ENCODE results near the gene YIPF6.
"Not testable (repeated sequence)": the region's sequence is repeated elsewhere in the genome, so short reads cannot be mapped to it uniquely, and the experiment has no call there.

YIPF6 gene

GRCh38 chrX:68503836-68504636, 5.2 kb downstream of the YIPF6 start:
- TF ChIP-seq CTCF (IDR thresholded peaks at IDR 0.05; ENCODE audit: low read depth, low read length): no peak
- DNase-seq (ENCODE audit: low read depth, low spot score): peak; percentile 71
- no peak overlapping the region for H3K4me3 ChIP-seq (ENCODE audit: low read depth, low read length)
- in situ Hi-C loops (cut with HindIII; ENCODE audit: low sequenced_read_pairs): no loop called here

GRCh38 chrX:68506649-68507048, 7.8 kb downstream of the YIPF6 start:
- TF ChIP-seq CTCF (IDR thresholded peaks at IDR 0.05; ENCODE audit: low read depth, low read length): no peak
- no peak for DNase-seq (ENCODE audit: low read depth, low spot score)
- in situ Hi-C loops (cut with HindIII; ENCODE audit: low sequenced_read_pairs): no loop called here
- H3K4me3 ChIP-seq (ENCODE audit: low read depth, low read length): no peak overlapping the region

GRCh38 chrX:68508799-68509198, 9.9 kb downstream of the YIPF6 start:
- in situ Hi-C loops (cut with HindIII; ENCODE audit: low sequenced_read_pairs): no loop called here
- no peak for TF ChIP-seq CTCF (IDR thresholded peaks at IDR 0.05; ENCODE audit: low read depth, low read length)
- no peak overlapping the region for H3K4me3 ChIP-seq (ENCODE audit: low read depth, low read length)
- DNase-seq (ENCODE audit: low read depth, low spot score): no peak

- DNase-seq (ENCODE audit: low read depth, low spot score): peak; percentile 45
- no peak overlapping the region for H3K4me3 ChIP-seq (ENCODE audit: low read depth, low read length)
- peak; percentile 78 for TF ChIP-seq CTCF (IDR thresholded peaks at IDR 0.05; ENCODE audit: low read depth, low read length)
- in situ Hi-C loops (cut with HindIII; ENCODE audit: low sequenced_read_pairs): no loop called here
Observed at GRCh38 chrX:68511255-68511654, 12.4 kb downstream of the YIPF6 start.

- DNase-seq (ENCODE audit: low read depth, low spot score); in situ Hi-C loops (cut with HindIII; ENCODE audit: low sequenced_read_pairs); H3K4me3 ChIP-seq (ENCODE audit: low read depth, low read length): not testable (repeated sequence)
Observed at GRCh38 chrX:68524680-68525079, 25.8 kb downstream of the YIPF6 start.

GRCh38 chrX:68532831-68533533, 34.1 kb downstream of the YIPF6 start:
- in situ Hi-C loops (cut with HindIII; ENCODE audit: low sequenced_read_pairs): no loop called here
- H3K4me3 ChIP-seq (ENCODE audit: low read depth, low read length): no peak overlapping the region
- no peak for DNase-seq (ENCODE audit: low read depth, low spot score)
- no peak for TF ChIP-seq CTCF (IDR thresholded peaks at IDR 0.05; ENCODE audit: low read depth, low read length)

- in situ Hi-C loops (cut with HindIII; ENCODE audit: low sequenced_read_pairs): no loop called here
- DNase-seq (ENCODE audit: low read depth, low spot score): no peak
- H3K4me3 ChIP-seq (ENCODE audit: low read depth, low read length): no peak overlapping the region
- TF ChIP-seq CTCF (IDR thresholded peaks at IDR 0.05; ENCODE audit: low read depth, low read length): no peak
Observed at GRCh38 chrX:68533656-68534055, 34.8 kb downstream of the YIPF6 start.

Measured in astrocyte of the spinal cord (primary cell).